ENCODE results near the gene NEMF. TPM values are rescaled to one million over a fixed set of nuclear protein-coding genes. Genes with fewer than 3 reads are reported as not detected.

NEMF gene
- total RNA-seq, 1 experiment from 2014 or later = 55.0 TPM

DNA sequence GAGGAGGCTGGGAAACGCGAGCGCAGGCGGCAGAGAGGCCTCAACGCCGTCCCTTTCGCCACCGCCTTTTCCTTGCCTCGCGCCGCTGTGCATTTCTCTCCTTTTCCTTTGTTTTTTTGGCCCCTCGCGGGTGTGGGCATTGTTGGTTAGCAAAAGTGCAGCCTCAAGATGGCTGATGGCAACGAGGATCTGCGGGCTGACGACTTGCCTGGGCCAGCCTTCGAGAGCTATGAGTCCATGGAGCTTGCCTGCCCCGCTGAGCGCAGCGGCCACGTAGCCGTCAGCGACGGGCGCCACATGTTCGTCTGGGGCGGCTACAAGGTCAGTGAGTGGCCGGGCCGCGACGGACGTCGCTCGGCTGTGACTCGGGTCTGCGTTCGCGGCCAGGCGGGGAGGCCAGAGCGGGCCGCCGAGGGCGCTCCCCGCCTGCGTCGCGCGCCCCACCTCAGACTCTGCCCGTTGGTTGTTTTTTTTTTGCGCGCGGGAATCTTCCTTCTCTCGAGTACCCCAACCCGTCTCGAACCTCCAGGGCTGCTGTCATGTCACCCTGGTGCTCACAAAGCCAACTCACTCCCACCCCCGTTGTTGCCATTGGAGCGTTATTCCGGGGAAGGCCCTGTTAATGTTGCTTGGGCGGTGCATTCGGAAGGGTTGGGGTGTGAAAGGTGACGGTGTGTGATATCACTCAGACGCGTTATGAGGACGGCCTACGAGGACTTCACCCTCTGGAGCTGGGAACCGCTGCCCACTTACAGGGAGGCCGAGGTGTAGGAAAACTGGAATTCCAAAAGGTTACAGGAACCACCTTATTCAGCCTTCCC is 84.1 kb downstream of the NEMF start:
- H3K27ac Mint-ChIP-seq (ENCODE audit: low read depth, unreplicated experiment) = peak overlapping the region; percentile 98
- peaks cover 18% of the 10 kb centered on the region for H3K4me1 Mint-ChIP-seq (ENCODE audit: insufficient read depth, unreplicated experiment)
- intact Hi-C loops (cut with micrococcal nuclease) = loop anchor here (1.0 to 5.0 kb wide), 2 partner anchors 81 to 134 kb away; partner anchors contain the start of gene POLE2
- H3K27me3 Mint-ChIP-seq (ENCODE audit: insufficient read depth, unreplicated experiment) = no peaks in the 10 kb centered on the region
- TF ChIP-seq, protein P1, sequence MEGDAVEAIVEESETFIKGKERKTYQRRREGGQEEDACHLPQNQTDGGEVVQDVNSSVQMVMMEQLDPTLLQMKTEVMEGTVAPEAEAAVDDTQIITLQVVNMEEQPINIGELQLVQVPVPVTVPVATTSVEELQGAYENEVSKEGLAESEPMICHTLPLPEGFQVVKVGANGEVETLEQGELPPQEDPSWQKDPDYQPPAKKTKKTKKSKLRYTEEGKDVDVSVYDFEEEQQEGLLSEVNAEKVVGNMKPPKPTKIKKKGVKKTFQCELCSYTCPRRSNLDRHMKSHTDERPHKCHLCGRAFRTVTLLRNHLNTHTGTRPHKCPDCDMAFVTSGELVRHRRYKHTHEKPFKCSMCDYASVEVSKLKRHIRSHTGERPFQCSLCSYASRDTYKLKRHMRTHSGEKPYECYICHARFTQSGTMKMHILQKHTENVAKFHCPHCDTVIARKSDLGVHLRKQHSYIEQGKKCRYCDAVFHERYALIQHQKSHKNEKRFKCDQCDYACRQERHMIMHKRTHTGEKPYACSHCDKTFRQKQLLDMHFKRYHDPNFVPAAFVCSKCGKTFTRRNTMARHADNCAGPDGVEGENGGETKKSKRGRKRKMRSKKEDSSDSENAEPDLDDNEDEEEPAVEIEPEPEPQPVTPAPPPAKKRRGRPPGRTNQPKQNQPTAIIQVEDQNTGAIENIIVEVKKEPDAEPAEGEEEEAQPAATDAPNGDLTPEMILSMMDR (IDR thresholded peaks at IDR 0.05; ENCODE audit: unreplicated experiment) = no peak
- peak; percentile 68 for DNase-seq (ENCODE audit: unreplicated experiment)
- BruUV-seq (replicated peaks) = TSS peak; percentile 36
- H3K9me3 Mint-ChIP-seq (ENCODE audit: unreplicated experiment) = no peaks in the 10 kb centered on the region
- ChIA-PET CTCF (interaction anchor here (0.6 to 5.7 kb wide), 15 partner anchors 8 to 931 kb away, joined by 3 to 42 read pairs (median 4); partner anchors contain the start of genes DNAAF2, LRR1, NEMF and POLE2), POLR2A (interaction anchor here (0.6 to 8.0 kb wide), 42 partner anchors 8 to 543 kb away, joined by 3 to 207 read pairs (median 4); partner anchors contain the start of genes DMAC2L, DNAAF2, KLHDC1 and L2HGDH)
- H3K4me3 Mint-ChIP-seq (ENCODE audit: unreplicated experiment) = peak overlapping the region; percentile 86
- peaks cover 32% of the 10 kb centered on the region for H3K36me3 Mint-ChIP-seq (ENCODE audit: insufficient read depth, unreplicated experiment)

DNA sequence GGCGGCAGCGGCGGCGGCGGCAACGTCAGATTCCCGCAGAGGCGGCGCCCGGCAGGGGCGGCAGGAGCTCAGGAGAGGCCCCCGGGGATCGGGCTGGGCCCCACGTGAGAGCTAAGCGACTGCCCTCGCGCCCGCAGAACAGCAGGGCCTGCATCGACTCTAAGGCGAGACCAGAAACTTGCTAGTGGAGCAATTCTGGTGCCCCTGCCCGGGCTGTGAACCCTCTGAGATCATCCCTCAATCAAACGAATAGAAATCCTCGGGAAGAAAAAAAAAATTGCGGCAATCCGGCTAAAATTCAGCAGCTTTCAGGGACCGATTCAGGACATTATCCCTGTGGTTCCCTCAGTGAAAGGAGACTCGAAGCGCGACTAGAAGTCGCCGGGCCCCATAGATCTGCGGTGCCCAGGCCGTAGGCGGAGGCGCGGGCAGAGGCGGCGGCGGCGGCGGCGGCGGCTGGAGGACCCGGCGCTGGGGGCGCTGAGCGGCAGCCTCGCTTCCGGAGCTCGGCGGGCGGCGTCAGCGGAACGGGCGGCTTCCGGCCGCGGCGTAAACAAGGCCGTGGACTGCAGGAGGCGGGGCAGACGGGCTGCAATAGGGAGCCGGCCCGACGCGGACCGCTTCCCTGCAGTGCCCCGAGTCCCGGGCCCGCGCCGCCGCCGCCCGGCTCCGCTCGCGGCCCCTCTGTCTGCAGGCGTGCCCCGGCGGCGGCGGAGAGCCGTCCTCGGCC is 84.9 kb downstream of the NEMF start, which contains the start of gene KLHDC2:
TSS of gene KLHDC2 (plus strand) at position 583 of the 730 bp plus-strand sequence. CDS start 316 bp downstream, outside the sequence.
- Mint-ChIP-seq H3K4me3 (ENCODE audit: unreplicated experiment) (peak within 1 kb of the TSS; percentile 86), H3K27me3 (ENCODE audit: insufficient read depth, unreplicated experiment) (no peaks in the 10 kb centered on the region), H3K4me1 (ENCODE audit: insufficient read depth, unreplicated experiment) (peaks cover 18% of the 10 kb centered on the region), H3K9me3 (ENCODE audit: unreplicated experiment) (no peaks in the 10 kb centered on the region), H3K36me3 (ENCODE audit: insufficient read depth, unreplicated experiment) (peaks cover 30% of the 10 kb centered on the region), H3K27ac (ENCODE audit: low read depth, unreplicated experiment) (peak within 1 kb of the TSS; percentile 98)
- CTCF ChIA-PET = interaction anchor here (0.6 to 5.7 kb wide), 18 partner anchors 9 to 364 kb away, joined by 3 to 42 read pairs (median 4); partner anchors contain the start of genes DNAAF2, LRR1, NEMF and POLE2
- peak; percentile 85 for DNase-seq (ENCODE audit: unreplicated experiment)
- TF ChIP-seq, protein P1 (IDR thresholded peaks at IDR 0.05; ENCODE audit: unreplicated experiment) = peak; percentile 14
- TSS peak; percentile 44 for BruUV-seq (replicated peaks)
- POLR2A ChIA-PET = interaction anchor here (0.6 to 8.0 kb wide), 47 partner anchors 9 to 544 kb away, joined by 3 to 207 read pairs (median 4); partner anchors contain the start of genes DMAC2L, DNAAF2, KLHDC1 and L2HGDH
- intact Hi-C loops (cut with micrococcal nuclease) = loop anchor here (5.0 kb wide), 1 partner anchor 80 kb away; the partner anchor contains the start of gene POLE2

DNA sequence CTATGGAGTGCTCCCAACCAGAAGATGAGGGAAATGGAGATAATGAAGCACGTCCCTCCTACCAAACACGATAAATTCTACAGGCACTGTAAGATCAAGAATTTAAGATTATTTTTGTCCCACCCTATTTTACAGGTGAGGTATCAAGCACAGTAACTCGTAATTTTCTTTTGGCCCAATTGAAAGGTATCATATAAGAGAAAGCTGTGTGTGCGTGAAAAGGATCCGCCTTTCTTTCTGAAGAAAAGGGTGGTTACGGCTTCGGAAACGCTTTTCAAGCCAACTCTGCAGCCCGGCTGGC is 85.4 kb downstream of the NEMF start:
- peaks cover 30% of the 10 kb centered on the region for H3K36me3 Mint-ChIP-seq (ENCODE audit: insufficient read depth, unreplicated experiment)
- peak overlapping the region; percentile 98 for H3K27ac Mint-ChIP-seq (ENCODE audit: low read depth, unreplicated experiment)
- TF ChIP-seq, protein P1 (IDR thresholded peaks at IDR 0.05; ENCODE audit: unreplicated experiment) = no peak
- H3K27me3 Mint-ChIP-seq (ENCODE audit: insufficient read depth, unreplicated experiment) = no peaks in the 10 kb centered on the region
- peaks cover 18% of the 10 kb centered on the region for H3K4me1 Mint-ChIP-seq (ENCODE audit: insufficient read depth, unreplicated experiment)
- intact Hi-C loops (cut with micrococcal nuclease) = loop anchor here (5.0 kb wide), 1 partner anchor 80 kb away; the partner anchor contains the start of gene POLE2
- no peaks in the 10 kb centered on the region for H3K9me3 Mint-ChIP-seq (ENCODE audit: unreplicated experiment)
- CTCF ChIA-PET = interaction anchor here (0.6 to 5.7 kb wide), 12 partner anchors 10 to 364 kb away, joined by 3 to 42 read pairs (median 4); partner anchors contain the start of genes DNAAF2 and LRR1
- POLR2A ChIA-PET = interaction anchor here (0.7 to 8.0 kb wide), 34 partner anchors 10 to 349 kb away, joined by 3 to 207 read pairs (median 5); partner anchors contain the start of genes DNAAF2, KLHDC1, LRR1 and MGAT2
- BruUV-seq (replicated peaks) = no TSS peak
- DNase-seq (ENCODE audit: unreplicated experiment) = no peak
- H3K4me3 Mint-ChIP-seq (ENCODE audit: unreplicated experiment) = peak overlapping the region; percentile 86
